Liver (tissue), 3 donors: ENCODE data around the gene PLA2G6.

ENCODE experiments used
- ATF3 ChIP-seq: IDR thresholded peaks from 2 replicates; pipeline ENCODE4 v1.6.1; 2016; ENCODE audit warnings: antibody characterized with exemption
- EGR1 ChIP-seq, 2 donors: IDR thresholded peaks; 2 replicates each; pipeline ENCODE4 v1.6.1; 2016 to 2018; ENCODE audit warnings: antibody characterized with exemption in 2 of 2, low read depth in 2 of 2
- FOXA2 ChIP-seq: IDR thresholded peaks from 2 replicates; pipeline ENCODE4 v1.6.1; 2016; ENCODE audit warnings: antibody characterized with exemption
- JUND ChIP-seq, 2 donors: IDR thresholded peaks; 2 replicates each; pipeline ENCODE4 v1.6.1; 2016; ENCODE audit warnings: antibody characterized with exemption in 2 of 2
- RAD21 ChIP-seq, 2 donors: IDR thresholded peaks; 2 replicates each; pipeline ENCODE4 v1.6.1; 2016; ENCODE audit warnings: antibody characterized with exemption in 2 of 2, mild to moderate bottlenecking in 2 of 2
- SP1 ChIP-seq: IDR thresholded peaks from 2 replicates; pipeline ENCODE4 v1.6.1; 2018; ENCODE audit warnings: antibody characterized with exemption, mild to moderate bottlenecking
- YY1 ChIP-seq: IDR thresholded peaks from 2 replicates; pipeline ENCODE4 v1.6.1; 2016; ENCODE audit warnings: antibody characterized with exemption, mild to moderate bottlenecking
- TF ChIP-seq, protein P1 (sequence below): IDR thresholded peaks from 2 replicates; pipeline ENCODE4 v1.6.1; 2016; ENCODE audit warnings: antibody characterized with exemption
- TF ChIP-seq, protein P2 (sequence below): fragments of 150-350 bp; IDR thresholded peaks from 2 replicates; pipeline ENCODE4 v1.5.1; 2017; ENCODE audit warnings: improper control_type of control experiment, low read depth, low read length; ENCODE audit not compliant: missing input control
- TF ChIP-seq, protein P3 (sequence below): IDR thresholded peaks from 2 replicates; pipeline ENCODE4 v1.6.1; 2016; ENCODE audit warnings: antibody characterized with exemption, mild to moderate bottlenecking
- TF ChIP-seq, protein P4 (sequence below): IDR thresholded peaks from 2 replicates; pipeline ENCODE4 v1.6.1; 2016; ENCODE audit warnings: antibody characterized with exemption
- donor health status: healthy.
- donor health status: healthy.

- no peak for TF ChIP-seq RAD21 (IDR thresholded peaks at IDR 0.05)
- TF ChIP-seq, protein P1, sequence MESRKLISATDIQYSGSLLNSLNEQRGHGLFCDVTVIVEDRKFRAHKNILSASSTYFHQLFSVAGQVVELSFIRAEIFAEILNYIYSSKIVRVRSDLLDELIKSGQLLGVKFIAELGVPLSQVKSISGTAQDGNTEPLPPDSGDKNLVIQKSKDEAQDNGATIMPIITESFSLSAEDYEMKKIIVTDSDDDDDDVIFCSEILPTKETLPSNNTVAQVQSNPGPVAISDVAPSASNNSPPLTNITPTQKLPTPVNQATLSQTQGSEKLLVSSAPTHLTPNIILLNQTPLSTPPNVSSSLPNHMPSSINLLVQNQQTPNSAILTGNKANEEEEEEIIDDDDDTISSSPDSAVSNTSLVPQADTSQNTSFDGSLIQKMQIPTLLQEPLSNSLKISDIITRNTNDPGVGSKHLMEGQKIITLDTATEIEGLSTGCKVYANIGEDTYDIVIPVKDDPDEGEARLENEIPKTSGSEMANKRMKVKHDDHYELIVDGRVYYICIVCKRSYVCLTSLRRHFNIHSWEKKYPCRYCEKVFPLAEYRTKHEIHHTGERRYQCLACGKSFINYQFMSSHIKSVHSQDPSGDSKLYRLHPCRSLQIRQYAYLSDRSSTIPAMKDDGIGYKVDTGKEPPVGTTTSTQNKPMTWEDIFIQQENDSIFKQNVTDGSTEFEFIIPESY: no peak
- TF ChIP-seq, protein P2, sequence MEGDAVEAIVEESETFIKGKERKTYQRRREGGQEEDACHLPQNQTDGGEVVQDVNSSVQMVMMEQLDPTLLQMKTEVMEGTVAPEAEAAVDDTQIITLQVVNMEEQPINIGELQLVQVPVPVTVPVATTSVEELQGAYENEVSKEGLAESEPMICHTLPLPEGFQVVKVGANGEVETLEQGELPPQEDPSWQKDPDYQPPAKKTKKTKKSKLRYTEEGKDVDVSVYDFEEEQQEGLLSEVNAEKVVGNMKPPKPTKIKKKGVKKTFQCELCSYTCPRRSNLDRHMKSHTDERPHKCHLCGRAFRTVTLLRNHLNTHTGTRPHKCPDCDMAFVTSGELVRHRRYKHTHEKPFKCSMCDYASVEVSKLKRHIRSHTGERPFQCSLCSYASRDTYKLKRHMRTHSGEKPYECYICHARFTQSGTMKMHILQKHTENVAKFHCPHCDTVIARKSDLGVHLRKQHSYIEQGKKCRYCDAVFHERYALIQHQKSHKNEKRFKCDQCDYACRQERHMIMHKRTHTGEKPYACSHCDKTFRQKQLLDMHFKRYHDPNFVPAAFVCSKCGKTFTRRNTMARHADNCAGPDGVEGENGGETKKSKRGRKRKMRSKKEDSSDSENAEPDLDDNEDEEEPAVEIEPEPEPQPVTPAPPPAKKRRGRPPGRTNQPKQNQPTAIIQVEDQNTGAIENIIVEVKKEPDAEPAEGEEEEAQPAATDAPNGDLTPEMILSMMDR: no peak
- TF ChIP-seq SP1: no peak
- TF ChIP-seq YY1: no peak
- TF ChIP-seq, protein P3, sequence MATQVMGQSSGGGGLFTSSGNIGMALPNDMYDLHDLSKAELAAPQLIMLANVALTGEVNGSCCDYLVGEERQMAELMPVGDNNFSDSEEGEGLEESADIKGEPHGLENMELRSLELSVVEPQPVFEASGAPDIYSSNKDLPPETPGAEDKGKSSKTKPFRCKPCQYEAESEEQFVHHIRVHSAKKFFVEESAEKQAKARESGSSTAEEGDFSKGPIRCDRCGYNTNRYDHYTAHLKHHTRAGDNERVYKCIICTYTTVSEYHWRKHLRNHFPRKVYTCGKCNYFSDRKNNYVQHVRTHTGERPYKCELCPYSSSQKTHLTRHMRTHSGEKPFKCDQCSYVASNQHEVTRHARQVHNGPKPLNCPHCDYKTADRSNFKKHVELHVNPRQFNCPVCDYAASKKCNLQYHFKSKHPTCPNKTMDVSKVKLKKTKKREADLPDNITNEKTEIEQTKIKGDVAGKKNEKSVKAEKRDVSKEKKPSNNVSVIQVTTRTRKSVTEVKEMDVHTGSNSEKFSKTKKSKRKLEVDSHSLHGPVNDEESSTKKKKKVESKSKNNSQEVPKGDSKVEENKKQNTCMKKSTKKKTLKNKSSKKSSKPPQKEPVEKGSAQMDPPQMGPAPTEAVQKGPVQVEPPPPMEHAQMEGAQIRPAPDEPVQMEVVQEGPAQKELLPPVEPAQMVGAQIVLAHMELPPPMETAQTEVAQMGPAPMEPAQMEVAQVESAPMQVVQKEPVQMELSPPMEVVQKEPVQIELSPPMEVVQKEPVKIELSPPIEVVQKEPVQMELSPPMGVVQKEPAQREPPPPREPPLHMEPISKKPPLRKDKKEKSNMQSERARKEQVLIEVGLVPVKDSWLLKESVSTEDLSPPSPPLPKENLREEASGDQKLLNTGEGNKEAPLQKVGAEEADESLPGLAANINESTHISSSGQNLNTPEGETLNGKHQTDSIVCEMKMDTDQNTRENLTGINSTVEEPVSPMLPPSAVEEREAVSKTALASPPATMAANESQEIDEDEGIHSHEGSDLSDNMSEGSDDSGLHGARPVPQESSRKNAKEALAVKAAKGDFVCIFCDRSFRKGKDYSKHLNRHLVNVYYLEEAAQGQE: no peak
- TF ChIP-seq EGR1 (IDR thresholded peaks at IDR 0.05; ENCODE audit: low read depth in 2 of 2): no peak
- TF ChIP-seq, protein P4, sequence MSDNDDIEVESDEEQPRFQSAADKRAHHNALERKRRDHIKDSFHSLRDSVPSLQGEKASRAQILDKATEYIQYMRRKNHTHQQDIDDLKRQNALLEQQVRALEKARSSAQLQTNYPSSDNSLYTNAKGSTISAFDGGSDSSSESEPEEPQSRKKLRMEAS: no peak
- TF ChIP-seq FOXA2: no peak
- no peak for TF ChIP-seq JUND (IDR thresholded peaks at IDR 0.05)
- TF ChIP-seq ATF3: no peak
These were observed 9.5 kb downstream of the PLA2G6 start for GRCh38 chr22:38171927-38172831.
